ENCODE measurements around the gene GTF3C2. TPM values are rescaled to one million over a fixed set of nuclear protein-coding genes. Genes with fewer than 3 reads are reported as not detected.

Gene GTF3C2
- total RNA-seq, 3 donors from 2014 or later = 32.6 to 63.5 (median 55.7) TPM

DNA sequence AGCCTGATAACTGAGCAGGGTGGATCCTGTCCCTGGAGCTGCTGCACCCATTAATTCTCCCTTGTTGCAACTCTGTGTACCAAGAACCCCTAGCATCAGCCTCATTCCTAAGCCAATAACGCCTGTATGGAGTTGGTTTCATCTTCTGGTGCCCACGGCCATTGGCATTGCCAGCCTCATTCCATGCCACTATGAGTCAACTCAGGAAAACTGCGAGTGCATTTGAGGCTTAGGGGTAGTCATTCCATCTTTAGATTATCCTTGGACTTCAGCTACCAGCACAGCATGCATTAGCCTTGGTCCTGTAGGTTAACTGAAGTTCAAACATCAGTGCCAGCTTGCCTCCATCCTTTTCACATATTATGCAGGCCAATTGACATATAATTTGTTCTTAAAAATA is 75.7 kb downstream of the GTF3C2 start:
- intact Hi-C loops (cut with DNase I; ENCODE audit: low total_unique reads) = no loop called here
- no peak overlapping the region for H3K27ac ChIP-seq
- H3K4me3 ChIP-seq = no peak overlapping the region
- DNase-seq (ENCODE audit: low spot score in 2 of 2) = no peak
- no peaks in the 10 kb centered on the region for H3K36me3 ChIP-seq
- TF ChIP-seq, protein P1, sequence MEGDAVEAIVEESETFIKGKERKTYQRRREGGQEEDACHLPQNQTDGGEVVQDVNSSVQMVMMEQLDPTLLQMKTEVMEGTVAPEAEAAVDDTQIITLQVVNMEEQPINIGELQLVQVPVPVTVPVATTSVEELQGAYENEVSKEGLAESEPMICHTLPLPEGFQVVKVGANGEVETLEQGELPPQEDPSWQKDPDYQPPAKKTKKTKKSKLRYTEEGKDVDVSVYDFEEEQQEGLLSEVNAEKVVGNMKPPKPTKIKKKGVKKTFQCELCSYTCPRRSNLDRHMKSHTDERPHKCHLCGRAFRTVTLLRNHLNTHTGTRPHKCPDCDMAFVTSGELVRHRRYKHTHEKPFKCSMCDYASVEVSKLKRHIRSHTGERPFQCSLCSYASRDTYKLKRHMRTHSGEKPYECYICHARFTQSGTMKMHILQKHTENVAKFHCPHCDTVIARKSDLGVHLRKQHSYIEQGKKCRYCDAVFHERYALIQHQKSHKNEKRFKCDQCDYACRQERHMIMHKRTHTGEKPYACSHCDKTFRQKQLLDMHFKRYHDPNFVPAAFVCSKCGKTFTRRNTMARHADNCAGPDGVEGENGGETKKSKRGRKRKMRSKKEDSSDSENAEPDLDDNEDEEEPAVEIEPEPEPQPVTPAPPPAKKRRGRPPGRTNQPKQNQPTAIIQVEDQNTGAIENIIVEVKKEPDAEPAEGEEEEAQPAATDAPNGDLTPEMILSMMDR (IDR thresholded peaks at IDR 0.05) = no peak
- TF ChIP-seq POLR2A (IDR thresholded peaks at IDR 0.05) (no peak), POLR2AphosphoS5 (IDR thresholded peaks at IDR 0.05) (no peak)
- H3K9me3 ChIP-seq = no peaks in the 10 kb centered on the region
- H3K4me1 ChIP-seq = no peaks in the 10 kb centered on the region
- H3K27me3 ChIP-seq = no peaks in the 10 kb centered on the region

DNA sequence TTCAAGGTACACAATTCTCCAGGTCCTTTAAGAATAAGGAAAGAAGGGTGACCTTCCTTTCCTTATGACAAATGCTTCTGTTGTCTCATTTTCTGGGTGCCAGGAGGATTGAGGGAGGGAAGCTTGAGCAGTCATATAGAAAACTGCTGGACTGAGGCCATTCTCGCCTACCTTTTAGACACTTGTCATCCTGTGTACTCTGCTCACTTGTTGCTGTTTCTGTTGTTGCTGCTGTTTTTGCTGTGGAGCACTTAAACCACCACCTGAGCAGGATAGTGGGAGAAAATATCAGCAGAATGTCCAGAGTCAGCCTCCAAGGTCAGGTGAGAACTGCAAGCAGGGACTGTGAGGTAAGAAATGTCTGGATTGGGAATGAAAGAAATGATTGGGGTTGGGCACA is 78.6 kb downstream of the GTF3C2 start:
- Histone ChIP-seq H3K36me3 (no peaks in the 10 kb centered on the region), H3K9me3 (no peaks in the 10 kb centered on the region), H3K4me1 (no peaks in the 10 kb centered on the region), H3K4me3 (no peak overlapping the region), H3K27me3 (no peaks in the 10 kb centered on the region), H3K27ac (no peak overlapping the region)
- intact Hi-C loops (cut with DNase I; ENCODE audit: low total_unique reads) = no loop called here
- TF ChIP-seq POLR2AphosphoS5 (IDR thresholded peaks at IDR 0.05) (no peak), POLR2A (IDR thresholded peaks at IDR 0.05) (no peak)
- TF ChIP-seq, protein P1 (IDR thresholded peaks at IDR 0.05) = no peak
- DNase-seq (ENCODE audit: low spot score in 2 of 2) = no peak

Other genes starting within 250 kb of the GTF3C2 start
- 10 to 100 TPM in 1 of 3 donors, 1 to 10 TPM in 2; 3.2 to 16.4 (median 3.4) TPM for gene CGREF1, start 237.6 kb downstream of the GTF3C2 start, total RNA-seq
- gene ABHD1, start 232.9 kb downstream of the GTF3C2 start, total RNA-seq = under 1 TPM in 2 of 3 donors, not detected in 1; 0.29 to 0.80 TPM
- gene PREB, start 222.1 kb downstream of the GTF3C2 start, total RNA-seq = 100 to 1,000 TPM in 1 of 3 donors, 10 to 100 TPM in 2; 51.5 to 113 (median 69.4) TPM
- gene PRR30, start 217.4 kb downstream of the GTF3C2 start, total RNA-seq = not detected
- not detected for gene TCF23, start 207.8 kb downstream of the GTF3C2 start, total RNA-seq
- gene ATRAID, start 144.7 kb downstream of the GTF3C2 start, total RNA-seq = 100 to 1,000 TPM; 146 to 243 (median 177) TPM
- 10 to 100 TPM; 43.4 to 86.2 (median 84.9) TPM for gene SLC5A6, start 144.5 kb downstream of the GTF3C2 start, total RNA-seq
- 10 to 100 TPM; 15.5 to 33.4 (median 17.3) TPM for gene CAD, start 139.4 kb downstream of the GTF3C2 start, total RNA-seq
- gene SLC30A3, start 93.7 kb downstream of the GTF3C2 start, total RNA-seq = under 1 TPM in 1 of 3 donors, not detected in 2; 0.33 TPM
- gene DNAJC5G, start 81.3 kb downstream of the GTF3C2 start, total RNA-seq = not detected
- gene TRIM54, start 74.3 kb downstream of the GTF3C2 start, total RNA-seq = under 1 TPM in 2 of 3 donors, not detected in 1; 0.15 to 0.66 TPM
- gene UCN, start 48.3 kb downstream of the GTF3C2 start, total RNA-seq = 1 to 10 TPM in 2 of 3 donors, under 1 TPM in 1; 0.80 to 8.8 (median 4.6) TPM
- gene MPV17, start 33.7 kb downstream of the GTF3C2 start, total RNA-seq = 10 to 100 TPM; 72.8 to 95.1 (median 79.4) TPM
- 10 to 100 TPM; 38.1 to 48.9 (median 47.9) TPM for gene EIF2B4, start 13.6 kb upstream of the GTF3C2 start, total RNA-seq
- gene SNX17, start 13.9 kb upstream of the GTF3C2 start, total RNA-seq = 100 to 1,000 TPM; 109 to 121 (median 116) TPM
- 10 to 100 TPM in 2 of 3 donors, 1 to 10 TPM in 1; 5.9 to 22.5 (median 15.7) TPM for gene ZNF513, start 24.0 kb upstream of the GTF3C2 start, total RNA-seq
- 10 to 100 TPM; 46.2 to 59.0 (median 54.4) TPM for gene PPM1G, start 52.8 kb upstream of the GTF3C2 start, total RNA-seq
- 10 to 100 TPM; 70.5 to 87.5 (median 80.3) TPM for gene NRBP1, start 71.9 kb upstream of the GTF3C2 start, total RNA-seq
- 10 to 100 TPM in 2 of 3 donors, 1 to 10 TPM in 1; 3.8 to 31.2 (median 14.7) TPM for gene KRTCAP3, start 85.6 kb upstream of the GTF3C2 start, total RNA-seq
- gene IFT172, start 133.0 kb upstream of the GTF3C2 start, total RNA-seq = 10 to 100 TPM; 28.2 to 51.5 (median 32.1) TPM
- 10 to 100 TPM; 12.4 to 57.7 (median 57.3) TPM for gene FNDC4, start 138.4 kb upstream of the GTF3C2 start, total RNA-seq
- 1 to 10 TPM in 2 of 3 donors, not detected in 1; 1.8 to 3.9 TPM for gene GCKR, start 140.1 kb upstream of the GTF3C2 start, total RNA-seq
- gene ZNF512, start 226.3 kb upstream of the GTF3C2 start, total RNA-seq = 10 to 100 TPM; 28.8 to 42.7 (median 39.7) TPM

Measured in breast epithelium (tissue), 4 donors.